ENCODE data around the gene TM9SF1. TPM values are rescaled to one million over a fixed set of nuclear protein-coding genes. Genes with fewer than 3 reads are reported as not detected.

The TM9SF1 gene
- total and polyA plus RNA-seq, 2 of the 13 experiments (the other 11 are each of a cell fraction or from before 2014, with no cell fraction given), result 83.2 to 110 TPM

DNA sequence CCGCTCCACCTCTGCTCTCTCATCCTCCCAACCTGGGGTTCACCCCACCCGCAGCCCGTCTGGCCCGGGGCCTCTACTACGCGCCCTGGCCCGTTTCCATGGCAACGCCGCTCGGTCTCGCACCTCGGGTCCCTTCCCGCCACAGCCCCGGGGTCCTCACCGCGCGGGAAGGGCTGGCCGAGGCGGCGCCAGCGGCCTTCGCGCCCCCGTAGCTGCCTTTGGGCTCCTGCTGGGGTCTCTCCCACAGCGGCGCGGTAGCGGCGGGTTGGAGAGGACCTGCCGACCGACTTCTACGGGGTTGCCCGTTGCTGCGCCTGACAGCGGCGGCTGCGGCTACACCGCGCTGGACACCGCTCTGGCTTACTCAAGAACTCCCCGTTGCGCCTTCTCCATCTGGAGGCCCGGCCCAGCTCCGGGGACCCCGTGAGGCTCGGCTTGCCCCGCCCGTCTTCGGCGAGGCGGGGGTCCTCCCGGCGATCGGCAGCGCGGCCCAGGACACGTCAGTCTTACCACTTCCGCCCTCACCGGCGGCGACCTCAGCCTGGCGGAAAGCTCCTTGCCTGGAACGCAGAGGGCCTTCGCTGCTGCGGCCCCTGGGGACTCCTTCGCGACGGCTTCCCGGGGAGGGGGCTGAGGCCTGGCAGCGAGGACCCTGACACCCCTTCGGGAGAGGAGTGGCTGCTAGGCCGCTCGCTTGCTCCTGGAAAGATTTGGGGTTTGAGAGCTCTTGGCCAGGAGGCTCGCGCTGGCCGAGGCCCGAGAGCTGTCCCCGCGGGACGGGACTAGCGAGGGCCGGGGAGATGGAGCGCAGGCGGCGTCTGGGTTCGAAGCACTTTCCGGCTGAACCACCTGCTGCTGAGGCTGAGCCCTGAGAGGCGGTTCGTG is at the start of gene TM9SF1 (continued):
- TF ChIP-seq, protein P1, sequence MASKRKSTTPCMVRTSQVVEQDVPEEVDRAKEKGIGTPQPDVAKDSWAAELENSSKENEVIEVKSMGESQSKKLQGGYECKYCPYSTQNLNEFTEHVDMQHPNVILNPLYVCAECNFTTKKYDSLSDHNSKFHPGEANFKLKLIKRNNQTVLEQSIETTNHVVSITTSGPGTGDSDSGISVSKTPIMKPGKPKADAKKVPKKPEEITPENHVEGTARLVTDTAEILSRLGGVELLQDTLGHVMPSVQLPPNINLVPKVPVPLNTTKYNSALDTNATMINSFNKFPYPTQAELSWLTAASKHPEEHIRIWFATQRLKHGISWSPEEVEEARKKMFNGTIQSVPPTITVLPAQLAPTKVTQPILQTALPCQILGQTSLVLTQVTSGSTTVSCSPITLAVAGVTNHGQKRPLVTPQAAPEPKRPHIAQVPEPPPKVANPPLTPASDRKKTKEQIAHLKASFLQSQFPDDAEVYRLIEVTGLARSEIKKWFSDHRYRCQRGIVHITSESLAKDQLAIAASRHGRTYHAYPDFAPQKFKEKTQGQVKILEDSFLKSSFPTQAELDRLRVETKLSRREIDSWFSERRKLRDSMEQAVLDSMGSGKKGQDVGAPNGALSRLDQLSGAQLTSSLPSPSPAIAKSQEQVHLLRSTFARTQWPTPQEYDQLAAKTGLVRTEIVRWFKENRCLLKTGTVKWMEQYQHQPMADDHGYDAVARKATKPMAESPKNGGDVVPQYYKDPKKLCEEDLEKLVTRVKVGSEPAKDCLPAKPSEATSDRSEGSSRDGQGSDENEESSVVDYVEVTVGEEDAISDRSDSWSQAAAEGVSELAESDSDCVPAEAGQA (IDR thresholded peaks at IDR 0.05; ENCODE audit: low read depth), result peak; percentile 93
- TF ChIP-seq, protein P1 (CRISPR knock-in tag; IDR thresholded peaks at IDR 0.05; ENCODE audit: borderline replicate concordance), result peak; percentile 94
- TF ChIP-seq FOXO1 (CRISPR knock-in tag; IDR thresholded peaks at IDR 0.05) (peak; percentile 78), JDP2 (CRISPR knock-in tag; IDR thresholded peaks at IDR 0.05; ENCODE audit: borderline replicate concordance) (no peak), ZFP41 (CRISPR knock-in tag; IDR thresholded peaks at IDR 0.05; ENCODE audit: borderline replicate concordance) (peak; percentile 99), ZNF232 (CRISPR knock-in tag; IDR thresholded peaks at IDR 0.05; ENCODE audit: borderline replicate concordance) (peak; percentile 96), ZNF563 (CRISPR knock-in tag; IDR thresholded peaks at IDR 0.05) (peak; percentile 100), ZNF329 (CRISPR knock-in tag; IDR thresholded peaks at IDR 0.05; ENCODE audit: low read depth) (peak; percentile 92), ZNF607 (CRISPR knock-in tag; IDR thresholded peaks at IDR 0.05; ENCODE audit: borderline replicate concordance) (peak; percentile 98), NR2F1 (CRISPR knock-in tag; IDR thresholded peaks at IDR 0.05) (0 out of 4 replicates have a peak, but pooled peaks have one; percentile 5 to 11), MIER2 (CRISPR knock-in tag; IDR thresholded peaks at IDR 0.05) (peak; percentile 34), NFYC (CRISPR knock-in tag; IDR thresholded peaks at IDR 0.05) (peak; percentile 60), KAT7 (CRISPR knock-in tag; IDR thresholded peaks at IDR 0.05; ENCODE audit: borderline replicate concordance) (peak; percentile 97), GABPA (IDR thresholded peaks at IDR 0.05; ENCODE audit: low read depth, low read length) (no peak), GABPA (CRISPR knock-in tag; IDR thresholded peaks at IDR 0.05; ENCODE audit: low read depth) (no peak), RFX5 (IDR thresholded peaks at IDR 0.05; ENCODE audit: low read depth, low read length) (0 out of 2 replicates have a peak, but pooled peaks have one; percentile 42), CBX2 (IDR thresholded peaks at IDR 0.05; ENCODE audit: low read depth, low read length) (no peak), CBX2 (CRISPR knock-in tag; IDR thresholded peaks at IDR 0.05; ENCODE audit: low read depth) (0 out of 2 replicates have a peak, but pooled peaks have one; percentile 93), MYC (CRISPR knock-in tag; IDR thresholded peaks at IDR 0.05; ENCODE audit: borderline replicate concordance) (peak; percentile 98), ZNF781 (CRISPR knock-in tag; IDR thresholded peaks at IDR 0.05; ENCODE audit: borderline replicate concordance, not compliant biosample characterization) (peak; percentile 99)
- TF ChIP-seq, protein P2, sequence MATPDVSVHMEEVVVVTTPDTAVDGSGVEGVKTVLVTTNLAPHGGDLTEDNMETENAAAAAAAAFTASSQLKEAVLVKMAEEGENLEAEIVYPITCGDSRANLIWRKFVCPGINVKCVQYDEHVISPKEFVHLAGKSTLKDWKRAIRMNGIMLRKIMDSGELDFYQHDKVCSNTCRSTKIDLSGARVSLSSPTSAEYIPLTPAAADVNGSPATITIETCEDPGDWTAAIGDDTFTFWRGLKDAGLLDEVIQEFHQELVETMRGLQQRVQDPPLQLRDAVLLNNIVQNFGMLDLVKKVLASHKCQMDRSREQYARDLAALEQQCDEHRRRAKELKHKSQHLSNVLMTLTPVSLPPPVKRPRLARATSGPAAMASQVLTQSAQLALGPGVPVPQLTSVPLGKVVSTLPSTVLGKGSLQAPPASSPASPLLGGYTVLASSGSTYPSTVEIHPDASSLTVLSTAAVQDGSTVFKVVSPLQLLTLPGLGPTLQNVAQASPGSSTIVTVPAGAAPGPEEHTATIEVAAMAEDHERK (CRISPR knock-in tag; IDR thresholded peaks at IDR 0.05; ENCODE audit: low read depth), result peak; percentile 86
- TF ChIP-seq, protein P3, sequence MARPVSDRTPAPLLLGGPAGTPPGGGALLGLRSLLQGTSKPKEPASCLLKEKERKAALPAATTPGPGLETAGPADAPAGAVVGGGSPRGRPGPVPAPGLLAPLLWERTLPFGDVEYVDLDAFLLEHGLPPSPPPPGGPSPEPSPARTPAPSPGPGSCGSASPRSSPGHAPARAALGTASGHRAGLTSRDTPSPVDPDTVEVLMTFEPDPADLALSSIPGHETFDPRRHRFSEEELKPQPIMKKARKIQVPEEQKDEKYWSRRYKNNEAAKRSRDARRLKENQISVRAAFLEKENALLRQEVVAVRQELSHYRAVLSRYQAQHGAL (CRISPR knock-in tag; IDR thresholded peaks at IDR 0.05; ENCODE audit: not compliant biosample characterization), result peak; percentile 98
